GM19463 (cell line): ENCODE measurements around the gene C19orf12.
A peak's percentile ranks its signal among the peaks of the same experiment; 100 is the strongest.
"Not testable (repeated sequence)": the region's sequence is repeated elsewhere in the genome, so short reads cannot be mapped to it uniquely, and the experiment has no call there.

Source experiments
- ATAC-seq: cut with Tn5 transposase; IDR thresholded peaks from one replicate; pipeline ENCODE4 v1.9.1; 2021; ENCODE audit warnings: mild to moderate bottlenecking, moderate library complexity; ENCODE audit not compliant: unreplicated experiment

C19orf12 gene

GRCh38 chr19:29678484-29679106 is 36.5 kb downstream of the C19orf12 start:
- ATAC-seq: no peak

GRCh38 chr19:29677001-29677817 is 37.9 kb downstream of the C19orf12 start:
- no peak for ATAC-seq

GRCh38 chr19:29676586-29676985 is 38.5 kb downstream of the C19orf12 start:
- ATAC-seq: no peak

- no peak for ATAC-seq
Measured at GRCh38 chr19:29675650-29676186, 39.3 kb downstream of the C19orf12 start.

GRCh38 chr19:29675120-29675649 is 39.9 kb downstream of the C19orf12 start:
- ATAC-seq: no peak

GRCh38 chr19:29674374-29675119 is 40.5 kb downstream of the C19orf12 start:
- no peak for ATAC-seq

GRCh38 chr19:29673451-29674371 is 41.4 kb downstream of the C19orf12 start:
- ATAC-seq: no peak

GRCh38 chr19:29672933-29673336 is 42.1 kb downstream of the C19orf12 start:
- peak; percentile 32 for ATAC-seq

- no peak for ATAC-seq
Measured at GRCh38 chr19:29672319-29672932, 42.6 kb downstream of the C19orf12 start.

GRCh38 chr19:29671393-29672160 is 43.5 kb downstream of the C19orf12 start:
- peak; percentile 79 for ATAC-seq

GRCh38 chr19:29671026-29671392 is 44.1 kb downstream of the C19orf12 start:
- not testable (repeated sequence) for ATAC-seq

GRCh38 chr19:29670255-29670654 is 44.8 kb downstream of the C19orf12 start:
- ATAC-seq: no peak

- no peak for ATAC-seq
Measured at GRCh38 chr19:29668746-29669609, 46.1 kb downstream of the C19orf12 start.

- no peak for ATAC-seq
Measured at GRCh38 chr19:29667901-29668341, 47.1 kb downstream of the C19orf12 start.

- ATAC-seq: no peak
Measured at GRCh38 chr19:29667387-29667783, 47.7 kb downstream of the C19orf12 start.

GRCh38 chr19:29666578-29667386 is 48.3 kb downstream of the C19orf12 start:
- no peak for ATAC-seq
